GM12878 (cell line): ENCODE results near the gene FICD. TPM values are rescaled to one million over a fixed set of nuclear protein-coding genes. Genes with fewer than 3 reads are reported as not detected.

ENCODE experiments used
- BCL11A ChIP-seq: IDR thresholded peaks from 2 replicates; pipeline ENCODE4 v1.6.1; 2011; ENCODE audit warnings: low read depth, low read length
- BCL3 ChIP-seq: IDR thresholded peaks from 2 replicates; pipeline ENCODE4 v1.6.1; 2011; ENCODE audit warnings: borderline replicate concordance, low read depth, mild to moderate bottlenecking, moderate library complexity, low read length; ENCODE audit not compliant: insufficient read depth, poor library complexity, severe bottlenecking
- DPF2 ChIP-seq: fragments of 450-650 bp; IDR thresholded peaks from 2 replicates; pipeline ENCODE4 v1.6.1; 2017; ENCODE audit warnings: mild to moderate bottlenecking
- EGR1 ChIP-seq, 2 experiments: IDR thresholded peaks; 1 replicate in 1 of 2; 2 replicates in 1 of 2; pipeline ENCODE4 v1.6.1; 2011 to 2012; ENCODE audit warnings: low read depth in 2 of 2, low read length in 2 of 2, borderline replicate concordance in 1 of 2, mild to moderate bottlenecking in 1 of 2, moderate library complexity in 1 of 2
- IKZF2 ChIP-seq, 2 experiments: fragments of 450-650 bp; IDR thresholded peaks; 2 replicates each; pipeline ENCODE4 v1.6.1; 2017; ENCODE audit warnings: mild to moderate bottlenecking in 2 of 2, moderate library complexity in 2 of 2
- JUND ChIP-seq: IDR thresholded peaks from 2 replicates; pipeline ENCODE4 v1.6.1; 2012; ENCODE audit warnings: low read depth, mild to moderate bottlenecking, low read length, improper control_type of control experiment, moderate library complexity
- MYC ChIP-seq: IDR thresholded peaks from 2 replicates; pipeline ENCODE4 v1.6.1; 2011; ENCODE audit warnings: mild to moderate bottlenecking, low read length, moderate library complexity, inconsistent platforms; ENCODE audit not compliant: insufficient read depth, insufficient replicate concordance, insufficient read length, severe bottlenecking
- NFYB ChIP-seq: IDR thresholded peaks from 2 replicates; pipeline ENCODE4 v1.6.1; 2011; ENCODE audit warnings: low read depth, mild to moderate bottlenecking, low read length, improper control_type of control experiment, moderate library complexity; ENCODE audit not compliant: insufficient read depth
- NRF1 ChIP-seq: conservative IDR thresholded peaks from 2 replicates; pipeline ENCODE4 v1.6.1; 2011; ENCODE audit warnings: mild to moderate bottlenecking, low read depth, low read length, improper control_type of control experiment
- REST ChIP-seq: IDR thresholded peaks from 2 replicates; pipeline ENCODE4 v1.6.1; 2012; ENCODE audit warnings: mild to moderate bottlenecking, low read depth, low read length
- SPI1 ChIP-seq: IDR thresholded peaks from 2 replicates; pipeline ENCODE4 v1.6.1; 2011; ENCODE audit warnings: low read depth, mild to moderate bottlenecking, low read length, moderate library complexity, borderline replicate concordance; ENCODE audit not compliant: insufficient read depth
- SRF ChIP-seq, 2 experiments: IDR thresholded peaks; 2 replicates each; pipeline ENCODE4 v1.6.1; 2011; ENCODE audit warnings: low read depth in 2 of 2, low read length in 2 of 2, mild to moderate bottlenecking in 1 of 2, moderate library complexity in 1 of 2
- STAT1 ChIP-seq: fragments of 450-650 bp; conservative IDR thresholded peaks from 2 replicates; pipeline ENCODE4 v1.6.1; 2014; ENCODE audit warnings: antibody characterized with exemption, mild to moderate bottlenecking
- TARDBP ChIP-seq: IDR thresholded peaks from 2 replicates; pipeline ENCODE4 v1.6.1; 2016; ENCODE audit warnings: borderline replicate concordance
- TCF3 ChIP-seq: IDR thresholded peaks from 2 replicates; pipeline ENCODE4 v1.6.1; 2012; ENCODE audit warnings: low read depth, mild to moderate bottlenecking, low read length, borderline replicate concordance; ENCODE audit not compliant: insufficient read depth
- USF1 ChIP-seq: IDR thresholded peaks from 2 replicates; pipeline ENCODE4 v1.6.1; 2011; ENCODE audit warnings: borderline replicate concordance, low read depth, mild to moderate bottlenecking, moderate library complexity, mixed read lengths, low read length; ENCODE audit not compliant: insufficient read depth; ENCODE audit errors: extremely low read length
- ZSCAN29 ChIP-seq: fragments of 450-650 bp; IDR thresholded peaks from 2 replicates; pipeline ENCODE4 v1.6.1; 2017; ENCODE audit warnings: mild to moderate bottlenecking, moderate library complexity
- polyA plus RNA-seq, 11 experiments: library from polyadenylated mRNA; depleted of rRNA in 4 of 11; unstranded in 6 of 11; stranded (reverse) in 5 of 11; fragments of >200 nt; fragmentation: Nextera tagmentation in 4 of 11; fragmentation: Illumina TruSeq in 1 of 11; extraction: Ambion mirVana in 4 of 11; extraction: Trizol in 1 of 11; gene quantifications; 1 replicate in 1 of 11; 2 replicates in 10 of 11; pipeline versions ENCODE4 v1.2.1 to v1.2.3, GENCODE V29; 2011 to 2016; ENCODE audit warnings: inconsistent platforms in 2 of 11, missing spikeins in 2 of 11, low read depth in 1 of 11
- total RNA-seq, 4 experiments: library from RNA; depleted of rRNA in 3 of 4; stranded (reverse); fragments of >200 nt in 3 of 4; fragmentation: Illumina TruSeq in 1 of 4; extraction: Trizol in 1 of 4; gene quantifications; 2 replicates each; pipeline versions ENCODE4 v1.2.1 to v1.2.3, GENCODE V29; 2013 to 2021
- TF ChIP-seq, protein P1 (sequence below): fragments of 450-650 bp; IDR thresholded peaks from 2 replicates; pipeline ENCODE4 v1.6.1; 2017; ENCODE audit warnings: mild to moderate bottlenecking, moderate library complexity

FICD gene
- total and polyA plus RNA-seq, 10 of the 15 experiments (the other 5 are each of a cell fraction or from before 2014, with no cell fraction given), result 1.1 to 9.4 (median 4.3) TPM

DNA sequence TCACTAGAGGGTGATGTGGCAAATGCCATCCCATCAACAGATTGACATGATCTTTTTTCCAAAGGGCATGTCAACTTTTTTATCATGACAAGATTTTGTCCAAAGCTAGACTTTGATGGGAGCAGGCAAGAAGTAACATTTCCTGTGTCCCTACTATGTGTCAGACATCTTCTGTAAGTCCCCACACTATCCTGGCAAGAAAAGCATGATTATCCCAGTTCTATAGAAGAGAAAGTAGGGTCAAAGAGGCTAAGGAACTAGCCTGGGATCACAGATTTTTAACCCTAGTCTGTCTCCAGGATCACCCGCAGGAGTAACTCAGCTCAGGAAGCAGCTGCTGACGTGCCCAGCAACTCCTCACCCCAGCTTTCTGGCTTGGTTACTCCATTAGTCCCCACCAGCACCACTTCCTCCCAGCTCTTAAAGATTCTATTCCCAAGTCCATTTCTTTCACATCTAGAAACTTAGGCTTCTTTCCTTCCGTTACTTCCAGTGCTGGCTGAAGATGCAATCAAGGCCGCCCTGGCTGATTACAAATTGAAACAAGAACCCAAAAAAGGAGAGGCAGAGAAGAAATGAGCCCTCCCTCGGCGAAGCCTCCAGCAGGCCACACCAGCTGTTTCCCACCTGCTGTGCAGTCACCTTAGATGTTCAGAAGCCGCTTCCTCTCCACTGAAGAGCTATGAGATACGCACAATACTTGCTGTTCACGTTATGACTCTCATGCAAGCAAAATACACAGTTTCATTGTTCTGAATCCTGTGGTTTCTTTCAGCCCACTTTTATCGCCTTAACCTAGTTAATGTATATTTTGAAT lies 53.5 kb downstream of the FICD start (continued):
- TF ChIP-seq BCL11A, result peak; percentile 98
- no peak for TF ChIP-seq MYC
- TF ChIP-seq BCL3, result peak; percentile 89
- TF ChIP-seq NFYB, result no peak
- no peak for TF ChIP-seq USF1
- peak; percentile 92 to 93 for TF ChIP-seq IKZF2 (IDR thresholded peaks at IDR 0.05)
- no peak for TF ChIP-seq STAT1
- TF ChIP-seq REST, result no peak
- peak; percentile 81; the same call in 1 of the 2 replicates for TF ChIP-seq ZSCAN29
- TF ChIP-seq JUND, result peak; percentile 93
- peak; percentile 85 for TF ChIP-seq SPI1
- TF ChIP-seq DPF2, result peak; percentile 80
- peak in 1 of 2 experiments; percentile 91; a peak in 2 of 4 replicates for TF ChIP-seq SRF (IDR thresholded peaks at IDR 0.05; ENCODE audit: low read depth in 2 of 2, low read length in 2 of 2)
- TF ChIP-seq TARDBP, result peak; percentile 76
- no peak for TF ChIP-seq EGR1 (IDR thresholded peaks at IDR 0.05; ENCODE audit: borderline replicate concordance in 1 of 2, low read depth in 2 of 2, low read length in 2 of 2)
- TF ChIP-seq, protein P1, sequence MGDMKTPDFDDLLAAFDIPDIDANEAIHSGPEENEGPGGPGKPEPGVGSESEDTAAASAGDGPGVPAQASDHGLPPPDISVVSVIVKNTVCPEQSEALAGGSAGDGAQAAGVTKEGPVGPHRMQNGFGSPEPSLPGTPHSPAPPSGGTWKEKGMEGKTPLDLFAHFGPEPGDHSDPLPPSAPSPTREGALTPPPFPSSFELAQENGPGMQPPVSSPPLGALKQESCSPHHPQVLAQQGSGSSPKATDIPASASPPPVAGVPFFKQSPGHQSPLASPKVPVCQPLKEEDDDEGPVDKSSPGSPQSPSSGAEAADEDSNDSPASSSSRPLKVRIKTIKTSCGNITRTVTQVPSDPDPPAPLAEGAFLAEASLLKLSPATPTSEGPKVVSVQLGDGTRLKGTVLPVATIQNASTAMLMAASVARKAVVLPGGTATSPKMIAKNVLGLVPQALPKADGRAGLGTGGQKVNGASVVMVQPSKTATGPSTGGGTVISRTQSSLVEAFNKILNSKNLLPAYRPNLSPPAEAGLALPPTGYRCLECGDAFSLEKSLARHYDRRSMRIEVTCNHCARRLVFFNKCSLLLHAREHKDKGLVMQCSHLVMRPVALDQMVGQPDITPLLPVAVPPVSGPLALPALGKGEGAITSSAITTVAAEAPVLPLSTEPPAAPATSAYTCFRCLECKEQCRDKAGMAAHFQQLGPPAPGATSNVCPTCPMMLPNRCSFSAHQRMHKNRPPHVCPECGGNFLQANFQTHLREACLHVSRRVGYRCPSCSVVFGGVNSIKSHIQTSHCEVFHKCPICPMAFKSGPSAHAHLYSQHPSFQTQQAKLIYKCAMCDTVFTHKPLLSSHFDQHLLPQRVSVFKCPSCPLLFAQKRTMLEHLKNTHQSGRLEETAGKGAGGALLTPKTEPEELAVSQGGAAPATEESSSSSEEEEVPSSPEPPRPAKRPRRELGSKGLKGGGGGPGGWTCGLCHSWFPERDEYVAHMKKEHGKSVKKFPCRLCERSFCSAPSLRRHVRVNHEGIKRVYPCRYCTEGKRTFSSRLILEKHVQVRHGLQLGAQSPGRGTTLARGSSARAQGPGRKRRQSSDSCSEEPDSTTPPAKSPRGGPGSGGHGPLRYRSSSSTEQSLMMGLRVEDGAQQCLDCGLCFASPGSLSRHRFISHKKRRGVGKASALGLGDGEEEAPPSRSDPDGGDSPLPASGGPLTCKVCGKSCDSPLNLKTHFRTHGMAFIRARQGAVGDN, result peak; percentile 96
- TF ChIP-seq NRF1, result no peak
- peak; percentile 100 for TF ChIP-seq TCF3
